Amygdala (tissue), 56 donors: ENCODE measurements around the gene IGF1R.
"Not testable (repeated sequence)": the region's sequence is repeated elsewhere in the genome, so short reads cannot be mapped to it uniquely, and the experiment has no call there.

Experiments
- DNase-seq, 56 donors: peaks; one replicate each; lab custom pipeline; 2025; lab: John Stamatoyannopoulos, UW

Gene IGF1R

DNA sequence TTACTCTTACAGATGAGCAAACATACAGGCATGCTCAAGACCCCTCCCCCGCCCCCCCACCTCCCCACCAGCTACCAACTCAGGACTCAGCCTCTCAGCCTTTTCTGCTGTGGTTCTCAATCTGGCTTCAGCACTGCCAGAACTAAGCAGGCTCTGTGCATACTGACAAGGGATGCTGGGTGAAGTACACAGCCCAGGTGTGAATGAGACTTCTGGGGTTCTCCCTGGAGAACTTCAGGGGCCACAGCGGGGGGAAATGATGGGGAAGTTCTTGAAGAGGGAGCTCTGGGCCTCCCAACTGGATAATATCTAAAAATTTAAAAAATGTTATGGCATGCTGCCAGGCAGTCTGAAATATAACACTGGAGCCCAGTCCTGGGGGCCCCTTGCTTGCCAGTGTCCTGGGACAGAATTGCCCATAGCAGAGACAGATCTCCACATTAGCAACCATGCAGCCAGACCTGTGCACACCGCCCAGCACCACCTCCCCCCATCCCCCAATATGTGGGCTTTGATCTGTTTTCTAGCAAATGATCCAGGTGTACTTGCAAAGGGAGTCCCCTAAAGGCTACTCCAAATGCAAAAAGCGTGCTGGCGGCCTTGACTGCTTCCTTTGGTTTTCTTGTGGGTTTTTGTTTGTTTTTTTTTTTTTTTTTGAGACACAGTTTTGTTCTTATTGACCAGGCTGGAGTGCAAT lies 317.9 kb downstream of the IGF1R start:
- no peak for DNase-seq

DNA sequence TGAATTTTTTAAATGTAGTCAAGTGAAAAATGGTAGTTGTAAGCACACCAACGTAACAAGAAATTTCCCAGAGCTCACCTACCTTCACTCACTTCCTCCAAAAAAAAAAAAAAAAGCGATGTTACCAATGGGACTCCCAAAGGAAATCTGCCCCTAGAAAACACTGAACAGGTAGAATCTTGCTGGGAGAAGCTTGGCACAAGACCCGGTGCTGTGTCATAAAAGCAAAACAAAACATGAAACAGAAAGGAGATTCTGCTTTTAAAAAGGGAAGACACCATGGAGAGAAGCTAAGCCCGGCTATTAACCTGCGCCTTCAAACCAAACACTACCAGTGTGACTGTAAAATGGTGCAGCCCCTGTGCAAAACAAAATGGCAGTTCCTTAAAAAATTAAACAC lies 318.8 kb downstream of the IGF1R start:
- no peak for DNase-seq

DNA sequence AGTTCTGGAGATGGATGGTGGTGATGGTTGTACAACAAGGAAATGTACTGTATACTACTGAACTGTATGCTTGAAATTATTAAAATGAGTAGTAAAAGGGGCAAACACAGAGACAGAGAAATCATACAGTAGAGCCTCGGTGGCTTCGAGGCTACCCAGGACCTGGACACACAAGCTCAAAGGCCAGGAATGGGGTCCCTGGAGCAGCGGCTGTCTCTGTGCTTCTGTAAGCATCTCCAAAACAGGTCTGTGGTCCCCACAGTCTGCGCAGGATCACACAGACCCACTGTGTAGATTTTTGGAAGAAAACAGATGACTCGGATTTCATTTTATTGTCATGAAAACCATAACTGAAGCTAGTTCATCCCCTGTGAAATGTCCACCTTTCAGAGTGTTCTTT lies 319.6 kb downstream of the IGF1R start:
- DNase-seq, result no peak

DNA sequence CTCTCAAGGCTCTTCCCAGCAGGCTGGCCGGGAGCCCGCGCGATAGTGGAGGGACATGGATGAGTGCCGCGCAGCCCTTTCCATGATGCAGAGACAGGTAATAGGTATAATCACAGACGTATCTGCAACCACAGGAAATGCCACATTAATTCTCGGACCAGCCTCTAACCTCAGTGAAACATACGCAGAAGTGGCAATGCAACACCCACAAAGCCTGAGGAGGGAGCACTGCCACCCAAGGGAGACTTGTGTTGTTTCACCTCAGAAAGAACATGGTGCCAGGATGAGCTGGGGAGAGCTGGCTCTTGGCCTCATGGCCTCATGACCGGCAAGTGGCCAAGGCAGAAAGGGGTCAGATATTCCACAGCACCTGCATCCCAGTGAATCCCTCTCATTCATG lies 320.2 kb downstream of the IGF1R start:
- DNase-seq, result no peak

DNA sequence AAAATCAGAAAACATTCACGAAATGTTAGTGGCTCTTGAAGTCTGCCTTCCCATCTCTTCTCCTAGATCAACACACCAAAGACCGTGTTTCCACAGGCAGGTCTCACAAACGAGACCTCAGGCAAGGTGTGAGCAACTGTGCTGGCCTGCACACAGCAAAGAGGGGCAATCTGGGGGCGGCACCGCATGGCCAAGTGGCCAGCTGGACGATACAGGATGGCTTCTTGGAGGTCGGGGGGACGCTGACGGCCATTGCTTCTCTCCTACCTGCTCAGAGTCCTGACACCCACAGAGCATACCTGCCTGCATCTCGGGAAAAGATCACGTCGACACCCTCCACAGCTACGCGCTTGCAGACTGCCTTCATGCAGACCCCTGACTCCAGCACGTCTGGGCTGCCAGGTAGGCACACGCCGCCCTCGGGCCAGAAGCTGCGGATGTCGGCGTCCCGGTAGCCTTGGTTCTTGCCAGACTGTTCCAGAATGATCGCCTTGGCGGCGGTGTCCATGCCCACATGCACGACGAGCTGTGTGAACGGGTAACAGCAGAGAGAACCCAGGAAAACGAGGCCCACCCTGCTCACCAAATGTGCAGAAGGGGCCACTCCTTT lies 320.9 kb downstream of the IGF1R start:
- DNase-seq, result no peak

DNA sequence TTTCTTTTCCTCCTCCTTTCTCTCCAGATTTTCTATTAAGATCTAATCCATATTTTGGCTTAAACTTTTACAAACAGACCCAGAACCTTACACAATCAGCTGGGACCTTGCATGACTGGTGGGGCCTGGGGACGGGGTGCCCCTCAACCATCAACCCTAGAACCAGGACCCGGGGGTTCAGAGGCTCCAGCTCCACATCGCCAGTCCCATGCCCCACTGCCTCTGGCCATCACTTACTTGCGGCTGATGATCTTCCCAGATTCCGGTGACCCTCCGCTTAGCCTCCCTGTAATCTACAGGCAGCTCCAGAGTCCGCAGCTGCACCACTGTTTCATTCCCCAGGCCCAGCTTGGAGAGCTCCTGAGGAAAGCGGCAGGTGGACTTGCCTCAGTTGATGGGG lies 322.5 kb downstream of the IGF1R start:
- no peak for DNase-seq

DNA sequence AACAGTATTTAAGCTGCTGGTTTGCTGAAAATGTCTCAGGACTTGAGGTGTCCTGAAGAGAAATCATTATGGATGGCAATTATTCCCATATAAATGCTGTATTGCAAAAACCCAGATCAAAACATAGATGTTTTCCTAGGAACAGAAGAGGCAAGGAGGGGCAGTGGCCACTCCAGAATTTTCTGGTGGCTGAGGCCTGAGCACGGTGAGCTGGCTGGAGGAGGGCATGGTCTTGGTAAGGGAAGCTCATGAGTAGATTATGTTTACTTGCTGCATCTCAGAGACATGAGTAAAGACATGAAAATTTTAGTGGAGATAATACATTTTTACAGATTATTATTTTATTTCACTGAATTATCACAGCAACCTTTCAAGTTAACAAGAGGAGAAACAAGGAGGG lies 328.2 kb downstream of the IGF1R start:
- DNase-seq, result no peak

DNA sequence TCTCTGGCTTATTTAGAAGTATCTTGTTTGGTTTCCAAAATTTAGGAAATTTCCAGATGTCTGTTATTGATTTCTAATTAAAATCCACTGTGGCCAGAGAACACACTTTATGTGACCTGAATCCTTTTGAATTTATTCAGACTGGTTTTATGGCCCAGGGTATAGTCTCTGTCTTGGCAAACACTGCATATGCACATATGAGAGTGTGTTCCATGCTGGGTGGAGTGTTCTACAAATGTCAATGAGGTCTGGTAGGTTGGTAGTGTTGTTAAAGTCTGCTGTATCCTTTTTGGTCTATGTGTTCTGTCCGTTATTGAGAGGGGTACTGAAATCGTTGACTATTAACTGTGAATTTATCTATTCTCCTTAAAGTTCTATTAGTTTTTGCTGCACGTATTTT lies 329.1 kb downstream of the IGF1R start:
- DNase-seq, result no peak

DNA sequence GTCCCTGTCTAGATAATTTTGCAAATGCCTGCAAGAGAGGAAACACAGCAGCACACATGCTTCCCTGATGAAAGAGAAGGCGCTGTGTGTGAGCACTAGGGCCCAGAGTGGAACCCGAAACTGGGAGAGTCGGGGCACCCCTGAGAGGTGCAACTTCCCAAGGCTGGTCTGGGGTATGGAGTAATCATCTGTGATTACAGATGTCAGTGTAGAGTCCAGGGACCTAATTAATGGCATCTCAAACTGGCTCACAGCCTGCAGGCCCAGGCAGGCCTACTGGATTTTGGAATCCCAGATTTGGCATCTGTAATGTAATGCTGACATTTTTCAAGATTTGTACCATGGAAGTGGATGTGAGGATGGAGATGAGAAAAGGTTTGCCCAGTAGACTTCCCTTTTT lies 329.8 kb downstream of the IGF1R start:
- no peak for DNase-seq

DNA sequence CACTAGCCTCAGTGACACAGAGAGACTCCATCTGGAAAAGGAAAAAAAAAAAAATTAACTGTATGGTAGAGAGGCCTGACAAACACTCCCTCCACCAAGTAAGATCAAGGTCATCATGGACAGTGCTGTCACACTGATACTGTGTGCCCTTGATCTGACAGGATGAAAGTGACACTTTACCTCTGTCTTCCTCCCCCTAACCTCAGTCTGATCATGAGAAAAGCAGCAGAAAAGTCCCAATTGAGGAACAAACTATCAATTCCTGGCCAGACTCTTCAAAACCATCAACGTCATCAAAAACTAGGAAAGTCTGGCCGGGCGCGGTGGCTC lies 332.5 kb downstream of the IGF1R start:
- DNase-seq, result no peak

DNA sequence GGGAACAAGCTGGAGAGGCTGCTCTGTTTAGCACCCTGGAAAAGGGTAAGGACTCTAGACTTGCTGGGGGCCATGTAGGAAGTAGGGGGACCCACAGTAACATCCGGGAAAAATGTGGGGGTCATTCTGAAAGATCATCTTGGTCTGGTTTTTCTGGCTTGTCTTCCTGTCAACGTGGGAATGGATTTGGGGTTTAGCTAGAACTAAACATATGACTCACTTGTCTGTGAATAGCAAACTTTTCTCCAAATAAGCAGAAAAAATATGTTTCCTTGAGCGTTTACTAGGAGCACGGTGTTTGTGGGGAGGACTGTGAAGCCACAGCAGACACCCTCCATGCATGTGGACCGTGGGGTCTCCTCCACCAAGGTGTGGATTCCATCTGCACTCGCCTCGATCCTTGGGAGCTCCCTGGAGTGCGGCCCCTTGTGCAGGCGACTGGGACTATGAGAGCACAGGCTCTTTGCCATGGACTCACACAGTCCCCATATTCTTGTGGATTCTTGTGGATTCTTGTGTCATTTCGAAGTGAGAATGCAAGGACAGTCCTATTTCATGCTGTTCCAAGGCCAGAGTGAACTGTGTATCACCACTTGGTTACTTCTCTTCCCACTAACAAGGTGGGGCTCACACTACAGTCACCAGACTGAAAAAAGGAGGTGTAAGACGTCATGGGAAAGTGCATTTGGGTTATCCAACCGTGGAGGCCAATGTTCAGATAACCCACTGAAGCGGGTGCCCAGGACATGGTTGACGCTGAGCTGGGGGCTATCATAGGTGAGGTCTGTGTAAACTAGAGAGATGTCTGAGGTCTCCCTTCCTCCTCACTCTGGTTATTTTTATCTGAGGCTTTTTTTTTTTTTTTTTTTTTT lies 333.7 kb downstream of the IGF1R start:
- no peak for DNase-seq

DNA sequence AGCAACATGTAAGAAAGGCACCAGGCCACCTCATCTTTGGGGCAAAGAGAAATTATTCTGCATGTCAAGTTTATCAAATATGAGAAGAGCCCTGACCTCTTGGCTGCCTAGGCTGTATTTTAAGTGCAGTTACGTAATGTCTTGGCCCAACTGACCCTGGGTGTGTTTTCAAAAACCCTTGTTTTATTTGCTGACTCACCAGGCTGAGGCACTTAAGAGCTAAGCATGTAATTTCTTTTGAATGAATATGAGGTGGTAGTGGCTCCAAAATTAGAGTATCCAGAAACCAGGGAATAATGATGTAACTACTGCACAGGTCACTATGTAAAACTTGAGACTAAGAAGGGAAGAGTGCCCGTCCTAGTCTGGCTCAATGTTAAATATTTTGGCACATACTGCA lies 335.0 kb downstream of the IGF1R start:
- DNase-seq, result peak in 1 of 56 donors; percentile 3

DNA sequence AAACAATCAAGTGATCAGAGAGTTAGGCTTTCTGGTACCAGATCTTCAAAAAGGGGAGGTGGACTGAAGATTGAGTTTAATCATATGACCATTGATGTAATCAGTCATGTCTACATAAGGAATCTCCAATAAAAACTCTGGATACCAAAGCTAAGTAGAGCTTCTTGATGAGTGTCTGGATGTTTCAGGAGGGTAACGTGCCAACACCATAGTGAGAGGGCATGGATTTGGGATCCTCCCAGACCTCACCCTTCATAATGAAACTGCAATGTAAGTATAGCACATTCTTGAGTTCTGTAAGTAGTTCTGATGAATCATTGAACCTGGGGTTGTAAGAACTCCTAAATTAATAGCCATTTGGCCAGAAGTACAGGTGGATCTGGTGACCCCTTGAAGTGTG lies 337.9 kb downstream of the IGF1R start:
- no peak for DNase-seq

DNA sequence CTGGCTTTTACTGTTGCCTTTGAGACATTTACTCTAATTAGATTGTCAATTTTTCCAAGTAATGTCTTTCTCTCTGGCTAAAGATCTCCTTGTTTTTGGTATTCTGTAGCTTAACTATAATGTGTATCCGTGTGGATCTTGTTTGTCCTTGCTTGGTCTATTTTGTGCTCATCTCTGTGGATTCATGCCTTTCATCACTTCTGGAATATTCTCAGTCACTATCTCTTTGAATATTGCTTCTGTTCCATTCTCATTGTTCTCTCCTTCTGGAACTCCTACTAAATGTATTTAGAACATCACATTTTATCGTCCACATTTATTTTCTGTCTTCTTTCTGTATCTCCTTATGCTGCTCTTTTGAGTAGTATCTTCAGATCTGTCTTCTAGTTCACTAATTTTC lies 346.6 kb downstream of the IGF1R start:
- DNase-seq, result no peak

DNA sequence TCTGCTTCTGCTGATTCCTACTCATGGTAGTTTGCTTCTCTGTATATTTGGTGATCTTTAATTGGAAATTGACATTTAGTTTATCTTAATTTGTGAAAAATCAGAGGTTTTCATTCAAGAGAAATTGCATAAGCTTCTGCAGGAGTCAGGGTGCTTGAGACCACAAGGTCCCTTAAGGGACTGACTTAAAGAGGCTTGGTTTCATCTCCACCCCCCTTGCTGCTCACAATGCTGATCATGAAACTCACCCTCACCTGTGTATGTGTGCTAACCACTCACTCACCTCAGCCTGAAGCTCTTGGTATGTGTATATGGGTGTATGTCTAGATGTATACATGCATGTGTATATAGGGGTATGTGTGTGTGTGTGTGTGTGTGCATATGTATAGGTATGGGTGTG lies 347.8 kb downstream of the IGF1R start:
- no peak for DNase-seq

DNA sequence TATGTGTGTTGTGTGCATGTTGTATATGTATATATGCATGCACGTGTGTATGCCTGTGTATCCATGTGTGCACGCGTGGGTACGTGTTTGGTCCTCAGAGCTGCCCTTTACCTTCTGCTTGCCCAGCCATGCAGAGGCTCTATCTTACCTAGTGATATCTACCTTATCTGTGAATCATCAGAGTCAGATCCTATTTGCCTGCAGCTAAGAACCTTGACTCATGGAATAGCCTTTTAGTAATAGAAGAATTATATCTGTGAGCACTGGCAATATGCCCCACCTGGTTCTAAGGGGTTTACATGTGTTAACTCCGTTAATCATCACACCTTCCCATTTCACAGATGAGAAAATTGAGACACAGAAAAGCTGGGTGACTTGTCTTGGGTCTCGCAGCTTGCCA lies 348.3 kb downstream of the IGF1R start:
- no peak for DNase-seq

DNA sequence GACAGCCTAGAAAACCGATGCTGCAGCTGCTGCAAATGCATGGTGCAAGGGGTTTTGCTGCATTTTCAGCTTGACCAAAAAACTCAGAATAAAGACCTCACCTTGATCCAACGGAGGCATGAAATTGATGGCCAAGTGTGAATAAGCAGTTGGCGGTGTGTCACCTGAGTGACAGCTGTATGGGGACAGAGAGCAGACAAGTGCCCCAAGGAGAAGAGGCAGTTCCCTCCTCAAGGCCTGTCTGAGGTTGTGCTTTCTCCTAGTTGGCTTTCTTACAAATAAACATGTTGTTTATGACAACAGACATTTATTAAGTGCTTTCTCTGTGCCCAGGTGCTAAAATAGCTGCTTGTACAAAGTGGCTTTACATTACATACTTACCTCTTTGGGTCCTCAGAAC lies 349.0 kb downstream of the IGF1R start:
- no peak for DNase-seq

DNA sequence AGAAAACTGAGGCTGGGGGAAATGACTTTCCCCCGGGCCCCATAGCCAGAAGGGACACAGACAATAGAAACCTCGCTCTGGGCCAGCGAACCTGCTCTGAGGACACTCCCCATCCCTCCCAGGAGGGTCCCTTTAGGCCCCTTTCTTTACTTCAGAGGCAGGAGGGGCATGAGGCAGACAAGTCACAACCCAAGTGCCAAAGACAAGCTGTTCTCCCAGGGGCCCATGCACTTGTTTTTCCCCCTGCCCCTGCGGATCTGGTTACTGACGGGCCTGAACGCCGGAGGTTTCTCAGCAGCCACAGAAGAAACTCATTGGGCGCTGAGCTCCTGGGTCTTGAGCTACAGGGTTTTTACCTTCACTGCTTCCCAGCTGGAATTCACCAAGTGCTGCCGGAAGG lies 349.4 kb downstream of the IGF1R start:
- DNase-seq, result no peak

DNA sequence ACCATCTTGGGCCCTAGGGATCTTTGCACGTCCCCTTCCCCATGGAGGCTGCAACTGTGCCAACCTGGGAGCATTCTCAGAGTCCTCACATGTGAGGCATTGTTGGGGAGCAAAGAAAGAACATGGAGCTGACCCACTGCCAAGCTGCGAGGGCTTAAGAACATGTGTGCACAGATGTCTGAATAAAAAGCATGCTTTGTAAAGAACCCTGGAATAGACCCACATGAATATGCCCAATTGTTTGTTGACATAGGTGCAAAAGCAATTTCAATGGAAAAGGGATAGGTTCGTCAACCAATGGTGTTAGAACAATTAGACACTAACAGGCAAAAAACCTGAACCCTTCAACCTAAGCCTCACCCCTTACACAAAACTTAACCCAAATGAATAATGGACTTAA lies 349.9 kb downstream of the IGF1R start:
- DNase-seq, result no peak

DNA sequence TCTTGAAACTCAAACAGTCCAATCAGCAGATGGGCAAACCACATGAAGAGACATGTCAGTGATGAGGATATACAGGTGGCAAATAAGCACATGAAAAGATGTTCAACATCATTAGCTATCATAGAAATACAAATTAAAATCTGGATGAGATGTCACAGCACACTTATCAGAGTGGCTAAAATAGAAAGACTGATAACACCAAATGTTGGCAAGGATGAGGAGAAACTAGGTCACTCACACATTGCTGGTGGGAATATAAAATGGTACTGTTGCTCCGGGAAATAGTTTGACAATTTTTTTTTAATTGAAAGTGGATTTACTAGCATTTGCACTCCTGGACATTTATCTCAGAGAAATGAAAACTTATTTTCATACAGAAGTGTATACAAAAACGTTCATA lies 350.9 kb downstream of the IGF1R start:
- no peak for DNase-seq

DNA sequence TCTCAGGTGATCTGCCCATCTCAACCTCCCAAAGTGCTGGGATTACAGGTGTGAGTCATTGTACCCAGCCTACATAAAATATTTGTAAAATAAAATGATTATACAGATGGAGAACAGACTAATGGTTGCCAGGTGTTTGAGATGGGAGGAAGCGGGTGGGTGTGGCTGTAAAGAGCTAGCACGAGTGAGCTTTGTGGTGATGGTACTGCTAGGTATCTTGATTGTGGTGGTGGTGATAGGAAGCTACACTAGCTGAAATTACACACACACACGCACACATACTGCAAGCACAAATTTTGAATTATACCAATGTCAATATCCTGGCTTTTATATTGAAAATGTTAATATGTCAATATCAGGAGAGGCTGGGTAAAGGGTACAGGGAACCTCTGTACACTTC lies 353.9 kb downstream of the IGF1R start:
- DNase-seq, result no peak

DNA sequence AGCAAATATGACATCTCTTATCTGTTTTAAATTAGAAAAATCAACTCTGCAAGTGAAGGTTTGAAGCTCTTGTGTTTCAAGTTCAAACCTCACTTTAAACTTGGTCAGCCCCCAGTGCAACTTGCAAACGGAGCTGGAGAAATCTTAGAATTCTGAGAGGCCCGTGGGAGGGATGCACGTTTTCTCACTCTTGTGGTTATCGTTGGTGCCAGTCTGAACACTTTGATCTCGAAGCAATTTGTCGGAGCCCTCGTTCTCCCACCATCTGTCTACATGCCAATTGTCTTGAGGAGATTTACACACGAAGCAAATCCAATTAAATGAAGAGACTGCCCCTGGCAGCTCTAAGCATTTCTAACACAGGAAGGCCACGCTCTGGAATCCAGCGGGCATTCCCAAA lies 355.0 kb downstream of the IGF1R start:
- not testable (repeated sequence) for DNase-seq
